Glutamatergic neuron (in vitro differentiated cells): ENCODE data around the gene RAB3C. TPM values are rescaled to one million over a fixed set of nuclear protein-coding genes. Genes with fewer than 3 reads are reported as not detected.

Experiments used
- DNase-seq: peaks from one replicate; pipeline ENCODE4 v3.0.0; 2022
- H3K27ac Mint-ChIP-seq: one replicate; pipeline ENCODE4 v1.8.0; 2020; ENCODE audit warnings: mild to moderate bottlenecking, mixed read lengths, inconsistent platforms; ENCODE audit not compliant: unreplicated experiment
- H3K27me3 Mint-ChIP-seq: one replicate; pipeline ENCODE4 v1.8.0; 2020; ENCODE audit warnings: mild to moderate bottlenecking, moderate library complexity, mixed read lengths, inconsistent platforms; ENCODE audit not compliant: unreplicated experiment
- H3K36me3 Mint-ChIP-seq: one replicate; pipeline ENCODE4 v1.8.0; 2020; ENCODE audit warnings: mild to moderate bottlenecking, mixed read lengths, inconsistent platforms; ENCODE audit not compliant: unreplicated experiment
- H3K4me1 Mint-ChIP-seq: one replicate; pipeline ENCODE4 v1.8.0; 2020; ENCODE audit warnings: mild to moderate bottlenecking, low read depth, mixed read lengths, inconsistent platforms; ENCODE audit not compliant: unreplicated experiment
- H3K4me3 Mint-ChIP-seq: one replicate; pipeline ENCODE4 v1.8.0; 2020; ENCODE audit warnings: mild to moderate bottlenecking, mixed read lengths, inconsistent platforms; ENCODE audit not compliant: unreplicated experiment
- H3K9me3 Mint-ChIP-seq: one replicate; pipeline ENCODE4 v1.8.0; 2020; ENCODE audit warnings: mild to moderate bottlenecking, moderate library complexity, mixed read lengths, inconsistent platforms; ENCODE audit not compliant: unreplicated experiment
- CTCF ChIP-seq: fragments of 200-600 bp; sonication (generic); IDR thresholded peaks from one replicate; pipeline ENCODE4 v1.5.0; 2021; ENCODE audit not compliant: partially characterized antibody, unreplicated experiment
- total RNA-seq: library from RNA; stranded (reverse); fragmentation: NEBNext Ultra II Directional; extraction: Animal tissue kit (Norgen Biotek cat#: 25700); gene quantifications from one replicate; pipeline ENCODE4 v1.2.1, GENCODE V29; 2021; ENCODE audit not compliant: unreplicated experiment

The RAB3C gene
- total RNA-seq, 1 donor from 2014 or later = 36.2 TPM

- no peak for TF ChIP-seq CTCF
- no peaks in the 10 kb centered on the region for H3K27me3 Mint-ChIP-seq
- H3K36me3 Mint-ChIP-seq = no peaks in the 10 kb centered on the region
- no peak for DNase-seq
- H3K4me1 Mint-ChIP-seq = peaks cover 5% of the 10 kb centered on the region
- H3K4me3 Mint-ChIP-seq = no peak overlapping the region
- no peak overlapping the region for H3K27ac Mint-ChIP-seq
- H3K9me3 Mint-ChIP-seq = peaks cover 2% of the 10 kb centered on the region
Observed at GRCh38 chr5:58746321-58746720, 163.4 kb downstream of the RAB3C start.

- Mint-ChIP-seq H3K9me3 (peaks cover 2% of the 10 kb centered on the region), H3K36me3 (no peaks in the 10 kb centered on the region), H3K4me1 (peaks cover 8% of the 10 kb centered on the region), H3K27ac (no peak overlapping the region), H3K4me3 (no peak overlapping the region), H3K27me3 (no peaks in the 10 kb centered on the region)
- DNase-seq = no peak
- TF ChIP-seq CTCF = no peak
Observed at GRCh38 chr5:58750036-58750435, 167.2 kb downstream of the RAB3C start.

DNA sequence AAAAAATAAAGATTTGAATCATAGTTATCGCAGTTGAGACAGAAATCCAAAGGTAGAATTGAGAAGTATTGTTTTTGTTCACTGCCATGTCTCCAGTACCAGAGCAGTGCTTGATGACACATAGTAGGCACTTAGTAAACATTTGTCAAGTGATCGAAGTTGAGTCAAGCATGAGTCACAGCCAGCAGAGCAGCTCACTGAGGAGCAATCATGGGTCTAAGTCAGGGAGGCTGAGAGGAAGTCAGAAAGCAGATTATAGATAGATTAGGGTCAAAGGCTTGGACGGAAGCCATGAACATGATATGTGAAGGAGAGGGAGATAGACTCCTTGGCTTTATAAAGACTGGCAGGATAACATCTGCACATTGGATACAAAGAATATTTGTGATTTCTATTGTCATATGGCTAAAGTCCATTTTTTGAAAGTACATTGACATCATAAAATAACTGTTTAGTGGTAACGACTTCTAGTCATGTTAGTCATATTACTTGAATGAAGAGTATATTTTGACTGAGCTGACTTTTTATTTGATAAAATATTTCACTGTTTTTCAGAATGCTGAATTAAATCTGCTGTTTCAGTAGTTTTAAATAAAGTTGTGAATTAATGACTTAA lies 168.5 kb downstream of the RAB3C start:
- Mint-ChIP-seq H3K4me1 (peaks cover 4% of the 10 kb centered on the region), H3K27ac (no peak overlapping the region), H3K36me3 (no peaks in the 10 kb centered on the region), H3K27me3 (no peaks in the 10 kb centered on the region), H3K9me3 (peaks cover 2% of the 10 kb centered on the region), H3K4me3 (no peak overlapping the region)
- no peak for TF ChIP-seq CTCF
- no peak for DNase-seq

DNA sequence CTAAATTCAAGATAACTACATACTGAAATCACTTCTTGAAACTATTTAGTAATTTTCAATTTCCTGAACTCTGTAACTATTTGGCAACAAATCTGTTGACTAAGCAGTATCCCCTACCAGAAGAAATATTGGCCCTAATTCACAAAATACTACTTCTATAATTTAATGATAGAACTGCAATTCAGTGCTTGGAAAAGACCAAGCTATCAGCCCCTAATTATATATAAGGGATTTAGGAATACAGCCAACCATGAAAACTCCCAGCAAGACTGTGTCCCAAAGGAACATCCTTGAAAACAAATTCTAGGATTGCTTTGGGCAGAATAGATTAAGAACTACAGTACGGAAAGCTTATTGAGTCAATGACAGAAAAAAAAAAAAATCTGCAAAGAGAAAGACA lies 169.2 kb downstream of the RAB3C start:
- H3K36me3 Mint-ChIP-seq = no peaks in the 10 kb centered on the region
- no peak overlapping the region for H3K4me3 Mint-ChIP-seq
- peaks cover 3% of the 10 kb centered on the region for H3K4me1 Mint-ChIP-seq
- TF ChIP-seq CTCF = no peak
- no peaks in the 10 kb centered on the region for H3K27me3 Mint-ChIP-seq
- peaks cover 2% of the 10 kb centered on the region for H3K9me3 Mint-ChIP-seq
- DNase-seq = no peak
- no peak overlapping the region for H3K27ac Mint-ChIP-seq

- no peaks in the 10 kb centered on the region for H3K36me3 Mint-ChIP-seq
- no peak overlapping the region for H3K4me3 Mint-ChIP-seq
- no peak for DNase-seq
- peaks cover 3% of the 10 kb centered on the region for H3K4me1 Mint-ChIP-seq
- no peaks in the 10 kb centered on the region for H3K27me3 Mint-ChIP-seq
- no peak for TF ChIP-seq CTCF
- peaks cover 2% of the 10 kb centered on the region for H3K9me3 Mint-ChIP-seq
- no peak overlapping the region for H3K27ac Mint-ChIP-seq
Observed at GRCh38 chr5:58753446-58753845, 170.6 kb downstream of the RAB3C start.
